Upper lobe of right lung (tissue), 1 donor: ENCODE results near the gene KANK4. TPM values are rescaled to one million over a fixed set of nuclear protein-coding genes. Genes with fewer than 3 reads are reported as not detected.

Experiments
- ATAC-seq: fragments of 200-7000 bp; cut with Tn5 transposase; one replicate; pipeline ENCODE4 v1.9.1; 2020; ENCODE audit warnings: mild to moderate bottlenecking, moderate library complexity
- DNase-seq: peaks from one replicate; pipeline ENCODE4 v3.0.0-alpha.2; 2020
- H3K27ac ChIP-seq: fragments of 200-600 bp; one replicate; pipeline ENCODE4 v1.8.0; 2022
- H3K27me3 ChIP-seq: fragments of 200-600 bp; one replicate; pipeline ENCODE4 v1.8.0; 2022; ENCODE audit warnings: mild to moderate bottlenecking
- H3K36me3 ChIP-seq: fragments of 200-600 bp; one replicate; pipeline ENCODE4 v1.8.0; 2022
- H3K4me1 ChIP-seq: fragments of 200-600 bp; one replicate; pipeline ENCODE4 v1.8.0; 2022
- H3K4me3 ChIP-seq: fragments of 200-600 bp; one replicate; pipeline ENCODE4 v1.8.0; 2022; ENCODE audit warnings: mild to moderate bottlenecking
- H3K9me3 ChIP-seq: fragments of 200-600 bp; one replicate; pipeline ENCODE4 v1.8.0; 2022
- intact Hi-C: fragments of 100-400 bp; cut with DNase I; formaldehyde crosslinking; loops from one replicate; pipeline ENCODE4 v1.11.0; 2022
- total RNA-seq: library from RNA; stranded (reverse); fragmentation: NEBNext Ultra II Directional; extraction: Animal tissue kit (Norgen Biotek cat#: 25700); gene quantifications from one replicate; pipeline ENCODE4 v1.2.1, GENCODE V29; 2021
- TF ChIP-seq, protein P1 (sequence below): fragments of 200-600 bp; IDR thresholded peaks from one replicate; pipeline ENCODE4 v1.8.0; 2022; ENCODE audit warnings: antibody characterized with exemption
- donor health status: DM: no; HTN: yes; CAD: no; lungs with severe emphysema.

Gene KANK4
- total RNA-seq, 1 donor from 2014 or later: 6.4 TPM

DNA sequence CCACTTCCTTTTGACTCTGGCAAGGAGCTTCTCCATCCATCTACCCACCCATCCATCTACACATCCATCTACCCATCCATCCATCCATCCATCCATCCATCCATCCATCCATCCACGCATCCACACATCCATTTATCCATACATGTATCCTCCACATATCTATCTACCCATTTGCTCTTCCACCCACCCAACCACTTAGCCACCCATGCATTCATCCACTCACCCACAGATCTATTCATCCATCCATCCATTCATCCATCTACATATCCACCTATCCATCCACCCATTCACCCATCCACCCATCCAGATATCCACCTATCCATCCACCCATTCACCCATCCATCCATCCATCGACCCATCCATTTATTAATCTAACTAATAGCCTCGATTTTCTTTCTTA, 23.0 kb upstream of the KANK4 start:
- Histone ChIP-seq H3K36me3 (no peaks in the 10 kb centered on the region), H3K27me3 (no peaks in the 10 kb centered on the region), H3K9me3 (no peaks in the 10 kb centered on the region), H3K27ac (no peak overlapping the region), H3K4me1 (no peaks in the 10 kb centered on the region), H3K4me3 (no peak overlapping the region)
- ATAC-seq: no peak
- no peak for DNase-seq
- intact Hi-C loops: no loop called here
- TF ChIP-seq, protein P1, sequence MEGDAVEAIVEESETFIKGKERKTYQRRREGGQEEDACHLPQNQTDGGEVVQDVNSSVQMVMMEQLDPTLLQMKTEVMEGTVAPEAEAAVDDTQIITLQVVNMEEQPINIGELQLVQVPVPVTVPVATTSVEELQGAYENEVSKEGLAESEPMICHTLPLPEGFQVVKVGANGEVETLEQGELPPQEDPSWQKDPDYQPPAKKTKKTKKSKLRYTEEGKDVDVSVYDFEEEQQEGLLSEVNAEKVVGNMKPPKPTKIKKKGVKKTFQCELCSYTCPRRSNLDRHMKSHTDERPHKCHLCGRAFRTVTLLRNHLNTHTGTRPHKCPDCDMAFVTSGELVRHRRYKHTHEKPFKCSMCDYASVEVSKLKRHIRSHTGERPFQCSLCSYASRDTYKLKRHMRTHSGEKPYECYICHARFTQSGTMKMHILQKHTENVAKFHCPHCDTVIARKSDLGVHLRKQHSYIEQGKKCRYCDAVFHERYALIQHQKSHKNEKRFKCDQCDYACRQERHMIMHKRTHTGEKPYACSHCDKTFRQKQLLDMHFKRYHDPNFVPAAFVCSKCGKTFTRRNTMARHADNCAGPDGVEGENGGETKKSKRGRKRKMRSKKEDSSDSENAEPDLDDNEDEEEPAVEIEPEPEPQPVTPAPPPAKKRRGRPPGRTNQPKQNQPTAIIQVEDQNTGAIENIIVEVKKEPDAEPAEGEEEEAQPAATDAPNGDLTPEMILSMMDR: no peak

DNA sequence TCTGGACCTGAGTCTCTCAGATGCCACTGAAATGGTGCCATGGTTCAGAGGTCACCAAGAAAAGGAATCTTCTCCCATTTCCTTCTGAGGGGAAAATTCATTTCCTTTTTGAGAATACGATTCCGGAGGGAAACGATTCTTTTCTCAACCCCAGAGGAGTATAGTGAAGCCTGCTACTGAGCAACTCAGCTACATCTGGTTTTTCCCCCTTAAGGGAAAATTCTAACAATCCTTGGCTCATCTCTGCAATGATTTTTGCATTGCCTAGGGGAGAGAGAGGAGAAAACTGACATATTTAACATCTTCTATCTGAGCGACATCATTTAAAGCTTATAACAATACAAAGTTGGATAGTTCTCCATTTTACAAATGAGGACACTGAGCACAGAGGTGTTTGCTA, 22.4 kb upstream of the KANK4 start:
- DNase-seq (no peak), ATAC-seq (no peak)
- Histone ChIP-seq H3K36me3 (no peaks in the 10 kb centered on the region), H3K4me3 (no peak overlapping the region), H3K4me1 (no peaks in the 10 kb centered on the region), H3K27ac (no peak overlapping the region), H3K27me3 (no peaks in the 10 kb centered on the region), H3K9me3 (no peaks in the 10 kb centered on the region)
- TF ChIP-seq, protein P1: no peak
- intact Hi-C loops: no loop called here

DNA sequence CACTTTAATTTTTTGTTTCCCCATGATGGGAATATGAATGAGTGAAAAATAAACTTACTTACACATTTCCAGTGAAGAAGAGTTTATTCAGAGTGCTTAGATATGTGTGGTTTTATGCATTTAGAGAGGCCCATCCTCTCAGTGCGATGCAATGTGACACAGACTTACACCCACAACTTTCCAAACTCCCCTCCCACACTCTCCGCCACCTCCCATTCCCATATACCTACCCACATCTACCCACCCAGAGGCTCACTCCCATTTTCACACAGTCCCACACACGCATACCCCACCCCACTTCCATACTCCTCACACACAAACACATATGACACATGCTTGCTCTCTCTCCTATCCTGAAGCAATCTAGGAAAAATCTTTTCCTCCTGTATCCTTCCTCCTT, 21.9 kb upstream of the KANK4 start:
- intact Hi-C loops: no loop called here
- Histone ChIP-seq H3K4me1 (no peaks in the 10 kb centered on the region), H3K27ac (no peak overlapping the region), H3K36me3 (no peaks in the 10 kb centered on the region), H3K27me3 (no peaks in the 10 kb centered on the region), H3K9me3 (no peaks in the 10 kb centered on the region), H3K4me3 (no peak overlapping the region)
- ATAC-seq (no peak), DNase-seq (no peak)
- TF ChIP-seq, protein P1: no peak

DNA sequence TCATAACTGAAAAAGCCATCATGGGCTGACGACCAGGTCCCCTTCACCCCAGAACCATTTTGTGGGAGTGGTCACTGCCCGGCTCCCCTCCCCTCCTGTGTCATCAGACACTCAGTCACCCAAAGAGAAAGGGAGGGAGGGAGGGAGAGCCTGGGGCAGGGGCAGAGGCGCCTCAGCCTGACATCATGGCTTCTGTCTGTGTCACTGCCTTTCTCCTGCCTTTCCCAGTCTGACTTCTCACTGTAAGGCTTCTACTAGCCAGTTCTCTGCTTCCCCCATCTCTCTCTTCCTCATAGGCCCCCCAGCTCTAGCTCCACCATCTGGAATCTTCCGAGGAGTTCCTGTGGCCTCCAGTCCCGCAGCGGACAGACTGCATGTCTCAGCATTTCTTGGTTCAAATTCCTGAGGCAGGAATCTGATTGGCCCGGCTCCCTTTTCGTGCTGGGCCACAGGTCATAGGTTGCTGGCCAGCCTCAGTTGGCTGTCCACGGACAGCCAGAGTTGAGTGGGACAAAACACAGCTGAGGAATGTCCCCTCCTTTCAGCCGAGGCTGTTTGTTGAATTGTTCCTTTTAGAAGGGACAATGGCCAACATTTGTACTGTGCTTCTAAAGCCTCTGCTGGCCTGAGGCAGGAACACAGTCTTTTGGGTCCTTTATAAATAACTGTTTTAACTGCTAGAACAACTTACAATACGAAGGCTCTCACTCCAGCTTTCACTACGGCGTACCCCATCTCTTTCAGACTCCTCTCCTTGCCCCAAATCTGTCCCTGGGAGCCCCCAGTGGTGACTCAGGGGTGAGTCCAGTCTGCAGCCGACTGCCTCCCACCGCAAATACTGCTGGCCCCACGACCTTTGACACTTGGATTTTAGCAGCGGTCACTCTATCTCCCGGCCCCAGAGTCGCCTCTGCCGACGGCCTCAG, 18.7 kb upstream of the KANK4 start:
- Histone ChIP-seq H3K4me1 (no peaks in the 10 kb centered on the region), H3K27me3 (no peaks in the 10 kb centered on the region), H3K36me3 (no peaks in the 10 kb centered on the region), H3K9me3 (no peaks in the 10 kb centered on the region), H3K4me3 (no peak overlapping the region), H3K27ac (peak overlapping the region; percentile 72)
- peak; percentile 49 for ATAC-seq
- DNase-seq: no peak
- TF ChIP-seq, protein P1: peak; percentile 20
- intact Hi-C loops: no loop called here

DNA sequence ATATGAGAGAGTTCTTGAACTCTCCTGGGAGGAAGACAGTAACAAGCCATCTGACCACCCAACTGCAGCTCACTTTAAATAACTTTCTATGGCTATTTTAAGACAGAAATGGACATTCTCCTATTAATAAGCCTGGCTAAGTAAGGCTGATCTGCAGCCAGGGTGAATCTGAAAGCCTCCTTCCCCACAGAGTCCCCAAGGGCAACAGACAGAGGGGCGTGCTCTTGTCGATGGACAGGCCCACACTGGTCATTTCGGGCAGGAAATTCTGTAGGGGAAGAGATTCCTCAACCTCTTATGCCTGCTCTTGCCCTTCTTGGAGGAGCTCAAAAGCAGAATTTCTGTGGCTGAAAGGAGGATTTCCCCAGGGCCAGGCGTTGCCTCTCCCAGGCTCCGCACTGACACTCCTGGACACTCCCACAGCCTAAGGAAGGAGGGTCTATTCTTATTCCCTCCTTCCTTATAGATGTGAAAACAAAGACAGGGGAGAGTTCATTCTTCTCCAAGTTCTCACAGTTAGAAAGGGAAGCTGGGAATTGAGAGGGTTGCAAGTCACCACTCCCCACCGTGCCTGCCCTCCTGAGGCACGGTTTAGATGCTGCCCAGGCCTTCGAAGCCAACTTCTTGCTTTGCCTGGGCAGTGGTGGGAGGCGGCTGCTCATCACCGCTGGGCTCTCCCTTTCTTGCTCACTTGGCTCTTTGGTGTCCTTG, 17.9 kb upstream of the KANK4 start:
- intact Hi-C loops: no loop called here
- H3K9me3 ChIP-seq: no peaks in the 10 kb centered on the region
- no peak overlapping the region for H3K4me3 ChIP-seq
- H3K27ac ChIP-seq: peak overlapping the region; percentile 72
- ATAC-seq (no peak), DNase-seq (no peak)
- no peaks in the 10 kb centered on the region for H3K27me3 ChIP-seq
- TF ChIP-seq, protein P1: no peak
- H3K4me1 ChIP-seq: no peaks in the 10 kb centered on the region
- no peaks in the 10 kb centered on the region for H3K36me3 ChIP-seq
